Tibial nerve (tissue), 3 donors: ENCODE measurements around the gene NAT10.

ENCODE experiments used
- CTCF ChIP-seq, 5 experiments: fragments of 200-600 bp in 3 of 5; fragments of 450-650 bp in 2 of 5; sonication (generic) in 3 of 5; IDR thresholded peaks; one replicate each; pipeline ENCODE4 v1.5.1; 2016 to 2019; ENCODE audit warnings: antibody characterized with exemption in 5 of 5, mild to moderate bottlenecking in 3 of 5, moderate library complexity in 2 of 5
- POLR2A ChIP-seq, 2 donors: fragments of 450-650 bp; IDR thresholded peaks; one replicate each; pipeline ENCODE4 v1.6.1; 2017; ENCODE audit warnings: antibody characterized with exemption in 2 of 2, mild to moderate bottlenecking in 2 of 2, moderate library complexity in 2 of 2

- TF ChIP-seq CTCF (IDR thresholded peaks at IDR 0.05), result no peak
- TF ChIP-seq POLR2A (IDR thresholded peaks at IDR 0.05), result no peak
Observed at GRCh38 chr11:34145073-34145472, 39.6 kb downstream of the NAT10 start.
